ENCODE measurements around the gene CCDC40.

DNA sequence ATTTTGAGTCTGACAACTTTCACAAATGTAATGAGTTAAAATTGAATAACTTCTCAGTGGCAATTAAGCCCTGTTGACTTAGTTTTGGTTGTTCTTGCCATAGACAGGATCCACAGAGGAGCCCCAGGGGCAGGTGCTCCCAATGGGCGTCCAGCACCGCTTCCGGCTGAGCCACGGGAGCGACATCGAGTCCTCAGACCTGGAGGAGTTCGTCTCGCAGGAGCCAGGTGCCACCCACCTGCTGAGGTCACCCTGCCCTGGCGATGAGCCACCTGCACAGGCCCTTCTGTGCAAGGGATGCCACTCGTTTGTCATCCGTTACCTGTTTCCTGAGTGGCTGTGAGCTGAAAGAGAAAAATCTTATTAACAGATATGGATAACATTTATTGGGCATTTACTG lies 10.7 kb downstream of the CCDC40 start:
- TF ChIP-seq, protein P1, sequence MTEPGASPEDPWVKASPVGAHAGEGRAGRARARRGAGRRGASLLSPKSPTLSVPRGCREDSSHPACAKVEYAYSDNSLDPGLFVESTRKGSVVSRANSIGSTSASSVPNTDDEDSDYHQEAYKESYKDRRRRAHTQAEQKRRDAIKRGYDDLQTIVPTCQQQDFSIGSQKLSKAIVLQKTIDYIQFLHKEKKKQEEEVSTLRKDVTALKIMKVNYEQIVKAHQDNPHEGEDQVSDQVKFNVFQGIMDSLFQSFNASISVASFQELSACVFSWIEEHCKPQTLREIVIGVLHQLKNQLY (CRISPR knock-in tag; IDR thresholded peaks at IDR 0.05), result no peak
- no peak for TF ChIP-seq RBAK (CRISPR knock-in tag; IDR thresholded peaks at IDR 0.05)
- TF ChIP-seq, protein P2, sequence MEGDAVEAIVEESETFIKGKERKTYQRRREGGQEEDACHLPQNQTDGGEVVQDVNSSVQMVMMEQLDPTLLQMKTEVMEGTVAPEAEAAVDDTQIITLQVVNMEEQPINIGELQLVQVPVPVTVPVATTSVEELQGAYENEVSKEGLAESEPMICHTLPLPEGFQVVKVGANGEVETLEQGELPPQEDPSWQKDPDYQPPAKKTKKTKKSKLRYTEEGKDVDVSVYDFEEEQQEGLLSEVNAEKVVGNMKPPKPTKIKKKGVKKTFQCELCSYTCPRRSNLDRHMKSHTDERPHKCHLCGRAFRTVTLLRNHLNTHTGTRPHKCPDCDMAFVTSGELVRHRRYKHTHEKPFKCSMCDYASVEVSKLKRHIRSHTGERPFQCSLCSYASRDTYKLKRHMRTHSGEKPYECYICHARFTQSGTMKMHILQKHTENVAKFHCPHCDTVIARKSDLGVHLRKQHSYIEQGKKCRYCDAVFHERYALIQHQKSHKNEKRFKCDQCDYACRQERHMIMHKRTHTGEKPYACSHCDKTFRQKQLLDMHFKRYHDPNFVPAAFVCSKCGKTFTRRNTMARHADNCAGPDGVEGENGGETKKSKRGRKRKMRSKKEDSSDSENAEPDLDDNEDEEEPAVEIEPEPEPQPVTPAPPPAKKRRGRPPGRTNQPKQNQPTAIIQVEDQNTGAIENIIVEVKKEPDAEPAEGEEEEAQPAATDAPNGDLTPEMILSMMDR (CRISPR knock-in tag; IDR thresholded peaks at IDR 0.05), result no peak
- no peak for TF ChIP-seq ZNF138 (CRISPR knock-in tag; IDR thresholded peaks at IDR 0.05; ENCODE audit: low read depth)
- no peak for TF ChIP-seq BHLHE40 (IDR thresholded peaks at IDR 0.05; ENCODE audit: low read length)
- no peak for TF ChIP-seq ZSCAN21 (CRISPR knock-in tag; IDR thresholded peaks at IDR 0.05; ENCODE audit: borderline replicate concordance)
